ENCODE data around the gene DOCK1.

DOCK1 gene

DNA sequence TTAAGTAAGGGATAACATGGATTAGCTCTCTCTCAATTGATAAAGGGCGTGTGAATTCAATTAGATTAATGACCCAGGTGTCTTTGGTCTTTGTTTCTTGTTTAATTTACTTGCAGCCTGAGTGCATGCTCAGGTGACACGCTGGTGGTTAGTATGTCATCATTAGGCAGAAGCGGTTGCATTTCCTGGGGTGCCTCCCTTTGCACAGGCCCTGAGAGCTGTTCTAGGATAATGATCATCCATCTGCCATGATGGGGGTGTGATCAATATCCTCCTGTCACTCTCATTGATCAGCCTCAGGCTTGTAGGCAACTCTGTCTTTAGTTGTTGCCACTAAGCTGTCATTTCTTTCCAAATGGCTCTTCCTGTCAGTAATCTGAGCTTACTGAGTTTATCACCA lies 544.3 kb downstream of the DOCK1 start:
- H3K27ac ChIP-seq (ENCODE audit: low read length), result no peak overlapping the region
- TF ChIP-seq EZH2 (optimal IDR thresholded peaks at IDR 0.05; ENCODE audit: low read depth, low read length), result no peak
- TF ChIP-seq CTCF (IDR thresholded peaks at IDR 0.05; ENCODE audit: low read length), result no peak
- no peak for TF ChIP-seq EZH2phosphoT487 (IDR thresholded peaks at IDR 0.05; ENCODE audit: low read length)
- no peaks in the 10 kb centered on the region for H3K36me3 ChIP-seq (replicated peaks; ENCODE audit: insufficient read depth, low read length)
- H3K9me2 ChIP-seq (replicated peaks; ENCODE audit: insufficient read depth, low read length), result no peaks in the 10 kb centered on the region
- no peak overlapping the region for H3K9ac ChIP-seq (ENCODE audit: low read length)
- DNase-seq, result no peak
- no peak overlapping the region for H3K4me3 ChIP-seq (ENCODE audit: low read length)
- no peaks in the 10 kb centered on the region for H3K4me1 ChIP-seq (ENCODE audit: low read length)
- peaks cover 7% of the 10 kb centered on the region for H3K27me3 ChIP-seq (replicated peaks; ENCODE audit: insufficient read depth, low read length)
- H4K20me1 ChIP-seq (ENCODE audit: insufficient read depth, low read length), result no peaks in the 10 kb centered on the region
- no peaks in the 10 kb centered on the region for H3F3A ChIP-seq (ENCODE audit: insufficient read depth, low read length)
- no peaks in the 10 kb centered on the region for H3K9me3 ChIP-seq (replicated peaks; ENCODE audit: insufficient read depth, low read length)
- no peaks in the 10 kb centered on the region for H3K79me2 ChIP-seq (ENCODE audit: low read length)
- H2AFZ ChIP-seq (ENCODE audit: low read length), result no peak overlapping the region
- no peak overlapping the region for H3K4me2 ChIP-seq (ENCODE audit: low read depth, low read length)

DNA sequence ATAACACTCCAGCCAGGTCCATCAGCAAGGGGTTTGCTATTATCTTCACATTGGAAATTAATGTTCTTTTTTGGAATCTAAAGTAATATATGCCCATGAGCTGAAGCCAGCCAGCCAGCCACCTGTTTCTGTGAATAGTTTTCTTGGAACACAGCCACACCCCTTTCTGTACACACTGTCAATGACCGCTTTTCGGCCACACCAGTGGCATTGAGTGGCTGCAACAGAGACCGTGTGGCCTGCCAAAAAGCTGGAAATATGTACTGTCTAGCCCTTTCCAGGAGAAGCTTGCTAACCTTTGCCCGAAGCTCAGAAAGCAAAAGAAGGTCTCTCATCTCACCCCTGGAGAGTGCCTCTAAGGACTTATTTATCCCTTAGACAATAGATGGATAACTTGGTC lies 545.4 kb downstream of the DOCK1 start:
- no peaks in the 10 kb centered on the region for H3K4me1 ChIP-seq (ENCODE audit: low read length)
- no peaks in the 10 kb centered on the region for H3F3A ChIP-seq (ENCODE audit: insufficient read depth, low read length)
- H3K36me3 ChIP-seq (replicated peaks; ENCODE audit: insufficient read depth, low read length), result no peaks in the 10 kb centered on the region
- H3K9me3 ChIP-seq (replicated peaks; ENCODE audit: insufficient read depth, low read length), result no peaks in the 10 kb centered on the region
- no peak overlapping the region for H2AFZ ChIP-seq (ENCODE audit: low read length)
- no peak for DNase-seq
- H3K9ac ChIP-seq (ENCODE audit: low read length), result no peak overlapping the region
- no peaks in the 10 kb centered on the region for H4K20me1 ChIP-seq (ENCODE audit: insufficient read depth, low read length)
- H3K27ac ChIP-seq (ENCODE audit: low read length), result no peak overlapping the region
- H3K4me2 ChIP-seq (ENCODE audit: low read depth, low read length), result no peak overlapping the region
- H3K79me2 ChIP-seq (ENCODE audit: low read length), result no peaks in the 10 kb centered on the region
- no peak for TF ChIP-seq EZH2phosphoT487 (IDR thresholded peaks at IDR 0.05; ENCODE audit: low read length)
- H3K27me3 ChIP-seq (replicated peaks; ENCODE audit: insufficient read depth, low read length), result peaks cover 7% of the 10 kb centered on the region
- no peaks in the 10 kb centered on the region for H3K9me2 ChIP-seq (replicated peaks; ENCODE audit: insufficient read depth, low read length)
- H3K4me3 ChIP-seq (ENCODE audit: low read length), result no peak overlapping the region

DNA sequence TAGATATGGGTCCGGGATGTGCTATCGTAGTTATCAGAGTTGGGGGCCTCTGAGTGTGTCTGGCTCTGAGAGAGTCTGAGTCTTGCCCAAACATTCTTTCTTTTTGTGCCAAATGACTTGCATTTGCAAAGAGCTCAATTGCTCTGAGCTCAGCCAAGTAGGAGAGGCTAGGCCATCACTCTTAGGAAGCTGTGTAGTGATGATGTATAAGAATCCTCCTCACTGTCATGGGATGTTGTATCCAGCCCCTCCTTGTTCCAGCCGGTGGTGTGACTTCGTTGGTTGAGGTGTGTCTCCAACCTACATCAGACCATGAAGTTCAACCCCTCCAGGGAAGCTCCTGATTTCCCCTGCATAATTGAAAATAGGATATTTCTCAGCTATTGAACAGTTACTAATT lies 546.4 kb downstream of the DOCK1 start:
- Histone ChIP-seq H3K79me2 (ENCODE audit: low read length) (no peaks in the 10 kb centered on the region), H3K9me2 (replicated peaks; ENCODE audit: insufficient read depth, low read length) (no peaks in the 10 kb centered on the region), H3K9me3 (replicated peaks; ENCODE audit: insufficient read depth, low read length) (no peaks in the 10 kb centered on the region), H4K20me1 (ENCODE audit: insufficient read depth, low read length) (no peaks in the 10 kb centered on the region), H3K36me3 (replicated peaks; ENCODE audit: insufficient read depth, low read length) (no peaks in the 10 kb centered on the region), H3K4me1 (ENCODE audit: low read length) (no peaks in the 10 kb centered on the region), H3K9ac (ENCODE audit: low read length) (no peak overlapping the region), H3K4me2 (ENCODE audit: low read depth, low read length) (no peak overlapping the region), H3K27me3 (replicated peaks; ENCODE audit: insufficient read depth, low read length) (peaks cover 7% of the 10 kb centered on the region), H2AFZ (ENCODE audit: low read length) (no peak overlapping the region), H3K27ac (ENCODE audit: low read length) (no peak overlapping the region), H3K4me3 (ENCODE audit: low read length) (no peak overlapping the region), H3F3A (ENCODE audit: insufficient read depth, low read length) (no peaks in the 10 kb centered on the region)
- TF ChIP-seq EZH2phosphoT487 (IDR thresholded peaks at IDR 0.05; ENCODE audit: low read length), result no peak
- no peak for TF ChIP-seq CTCF (IDR thresholded peaks at IDR 0.05; ENCODE audit: low read length)
- TF ChIP-seq EZH2 (optimal IDR thresholded peaks at IDR 0.05; ENCODE audit: low read depth, low read length), result no peak
- DNase-seq, result no peak

DNA sequence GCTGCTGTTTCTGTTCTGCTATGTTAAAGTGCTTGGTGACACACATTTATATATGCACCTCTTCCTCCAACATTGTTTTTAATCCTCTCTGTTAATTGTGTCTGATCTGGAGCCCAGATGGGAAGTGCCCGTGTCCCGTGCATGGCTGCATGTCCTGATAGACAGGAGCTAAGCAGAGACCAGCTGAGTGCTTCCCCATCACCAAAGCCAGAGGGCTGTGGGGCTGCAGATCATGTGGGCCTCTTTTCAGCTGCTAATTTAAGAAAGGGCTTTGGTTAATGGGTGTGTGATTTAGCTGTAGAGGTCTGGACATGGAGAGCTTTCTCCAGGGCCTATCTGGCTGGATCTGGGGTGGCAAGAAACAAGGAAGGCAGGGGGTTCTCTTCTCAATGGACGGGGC lies 547.3 kb downstream of the DOCK1 start:
- no peak overlapping the region for H3K4me3 ChIP-seq (ENCODE audit: low read length)
- H3K9ac ChIP-seq (ENCODE audit: low read length), result no peak overlapping the region
- TF ChIP-seq EZH2phosphoT487 (IDR thresholded peaks at IDR 0.05; ENCODE audit: low read length), result no peak
- no peak for TF ChIP-seq EZH2 (optimal IDR thresholded peaks at IDR 0.05; ENCODE audit: low read depth, low read length)
- no peak for TF ChIP-seq CTCF (IDR thresholded peaks at IDR 0.05; ENCODE audit: low read length)
- H3K36me3 ChIP-seq (replicated peaks; ENCODE audit: insufficient read depth, low read length), result no peaks in the 10 kb centered on the region
- H3K27me3 ChIP-seq (replicated peaks; ENCODE audit: insufficient read depth, low read length), result peaks cover under 1% of the 10 kb centered on the region; the same call in 1 of the 2 replicates
- no peak overlapping the region for H2AFZ ChIP-seq (ENCODE audit: low read length)
- no peaks in the 10 kb centered on the region for H3K79me2 ChIP-seq (ENCODE audit: low read length)
- H3K4me2 ChIP-seq (ENCODE audit: low read depth, low read length), result no peak overlapping the region
- H3K9me2 ChIP-seq (replicated peaks; ENCODE audit: insufficient read depth, low read length), result no peaks in the 10 kb centered on the region
- H3K9me3 ChIP-seq (replicated peaks; ENCODE audit: insufficient read depth, low read length), result no peaks in the 10 kb centered on the region
- H3K27ac ChIP-seq (ENCODE audit: low read length), result no peak overlapping the region
- no peaks in the 10 kb centered on the region for H3F3A ChIP-seq (ENCODE audit: insufficient read depth, low read length)
- no peaks in the 10 kb centered on the region for H3K4me1 ChIP-seq (ENCODE audit: low read length)
- no peak for DNase-seq
- no peaks in the 10 kb centered on the region for H4K20me1 ChIP-seq (ENCODE audit: insufficient read depth, low read length)

All from MM.1S (cell line).